Measurements from ENCODE around the gene SASH1.

GRCh38 chr6:148389917-148390316 lies 47.3 kb downstream of the SASH1 start:
- TF ChIP-seq CTCF (IDR thresholded peaks at IDR 0.05; ENCODE audit: extremely low read depth in 1 of 2, insufficient read depth in 1 of 2, low read depth in 1 of 2, low read length in 2 of 2) (no peak), EZH2 (IDR thresholded peaks at IDR 0.05; ENCODE audit: borderline replicate concordance, low read depth, low read length, severe bottlenecking) (no peak), MYC (IDR thresholded peaks at IDR 0.05; ENCODE audit: low read depth, low read length) (no peak), MAX (IDR thresholded peaks at IDR 0.05; ENCODE audit: insufficient read depth, insufficient read length) (no peak), POLR2A (IDR thresholded peaks at IDR 0.05; ENCODE audit: low read depth, low read length) (no peak), JUN (IDR thresholded peaks at IDR 0.05; ENCODE audit: borderline replicate concordance, insufficient read depth, insufficient read length, low read depth) (no peak), POLR2AphosphoS5 (IDR thresholded peaks at IDR 0.05; ENCODE audit: insufficient read depth, low read depth, low read length) (no peak)

Data from endothelial cell of umbilical vein (primary cell).